Neuronal stem cell (in vitro differentiated cells): ENCODE data around the gene WDR72.

Experiments
- DNase-seq: peaks from one replicate; pipeline ENCODE4 v3.0.0-alpha.2; 2013; ENCODE audit warnings: low spot score
- H2AFZ ChIP-seq: one replicate; pipeline ENCODE4 v1.6.1; 2013; ENCODE audit warnings: mild to moderate bottlenecking, low read length, inconsistent platforms
- H2AK5ac ChIP-seq: 2 replicates; pipeline ENCODE4 v1.6.1; 2013; ENCODE audit warnings: low read depth, mild to moderate bottlenecking, inconsistent platforms, low read length, moderate library complexity, mixed read lengths
- H2BK120ac ChIP-seq: 2 replicates; pipeline ENCODE4 v1.6.1; 2013; ENCODE audit warnings: low read depth, mild to moderate bottlenecking, inconsistent platforms, low read length, moderate library complexity, mixed read lengths
- H2BK12ac ChIP-seq: one replicate; pipeline ENCODE4 v1.6.1; 2013; ENCODE audit warnings: low read length, inconsistent platforms
- H2BK15ac ChIP-seq: 2 replicates; pipeline ENCODE4 v1.6.1; 2013; ENCODE audit warnings: mild to moderate bottlenecking, low read length, inconsistent platforms, mixed read lengths
- H2BK5ac ChIP-seq: one replicate; pipeline ENCODE4 v1.6.1; 2013; ENCODE audit warnings: inconsistent platforms, mild to moderate bottlenecking, low read length, moderate library complexity
- H3K14ac ChIP-seq: one replicate; pipeline ENCODE4 v1.6.1; 2013; ENCODE audit warnings: low read length, inconsistent platforms
- H3K18ac ChIP-seq: 2 replicates; pipeline ENCODE4 v1.6.1; 2013; ENCODE audit warnings: low read length, inconsistent platforms
- H3K23ac ChIP-seq: 2 replicates; pipeline ENCODE4 v1.6.1; 2013; ENCODE audit warnings: low read depth, mild to moderate bottlenecking, mixed read lengths, low read length, inconsistent platforms; ENCODE audit not compliant: poor library complexity
- H3K27ac ChIP-seq: replicated peaks from 3 replicates; pipeline ENCODE4 v1.5.1; 2013; ENCODE audit warnings: low read length, inconsistent platforms
- H3K27me3 ChIP-seq, 3 experiments: 2 replicates each; pipeline ENCODE4 v1.6.1; 2013; ENCODE audit warnings: low read length in 3 of 3, mild to moderate bottlenecking in 2 of 3, inconsistent platforms in 1 of 3, low read depth in 1 of 3, mixed read lengths in 1 of 3, moderate library complexity in 1 of 3; ENCODE audit not compliant: control insufficient read depth in 3 of 3, insufficient read depth in 3 of 3
- H3K36me3 ChIP-seq, 2 donors: replicated peaks in 1 of 2; 2 replicates each; pipeline ENCODE4 v1.6.1; 2013; ENCODE audit warnings: low read length in 2 of 2; ENCODE audit not compliant: control insufficient read depth in 2 of 2, insufficient read depth in 2 of 2
- H3K4ac ChIP-seq: 2 replicates; pipeline ENCODE4 v1.6.1; 2013; ENCODE audit warnings: inconsistent platforms, mild to moderate bottlenecking, low read length, moderate library complexity
- H3K4me1 ChIP-seq, 2 donors: 1 replicate in 1 of 2; 2 replicates in 1 of 2; pipeline ENCODE4 v1.6.1; 2013; ENCODE audit warnings: low read length in 2 of 2, low read depth in 1 of 2; ENCODE audit not compliant: control insufficient read depth in 2 of 2, insufficient read depth in 1 of 2
- H3K4me2 ChIP-seq: one replicate; pipeline ENCODE4 v1.6.1; 2013; ENCODE audit warnings: mild to moderate bottlenecking, low read length, inconsistent platforms; ENCODE audit not compliant: insufficient read depth, poor library complexity, severe bottlenecking
- H3K4me3 ChIP-seq, 2 donors: 2 replicates each; pipeline ENCODE4 v1.5.1; 2013; ENCODE audit warnings: low read length in 2 of 2, mild to moderate bottlenecking in 2 of 2, inconsistent platforms in 1 of 2, moderate library complexity in 1 of 2
- H3K79me1 ChIP-seq: one replicate; pipeline ENCODE4 v1.6.1; 2013; ENCODE audit warnings: low read depth, mild to moderate bottlenecking, inconsistent platforms, low read length, moderate library complexity
- H3K9ac ChIP-seq: one replicate; pipeline ENCODE4 v1.6.1; 2013; ENCODE audit warnings: mild to moderate bottlenecking, low read depth, low read length, inconsistent platforms; ENCODE audit not compliant: poor library complexity
- H3K9me3 ChIP-seq, 2 donors: replicated peaks in 1 of 2; 2 replicates each; pipeline versions ENCODE3 to v1.6.1; 2013; ENCODE audit warnings: low read length in 2 of 2, mild to moderate bottlenecking in 2 of 2, inconsistent platforms in 1 of 2, low read depth in 1 of 2, mixed read lengths in 1 of 2, moderate library complexity in 1 of 2; ENCODE audit not compliant: control insufficient read depth in 2 of 2, insufficient read depth in 1 of 2
- H4K8ac ChIP-seq: one replicate; pipeline ENCODE4 v1.6.1; 2013; ENCODE audit warnings: low read depth, mild to moderate bottlenecking, inconsistent platforms, low read length, moderate library complexity
- H4K91ac ChIP-seq: one replicate; pipeline ENCODE4 v1.6.1; 2013; ENCODE audit warnings: low read length, low read depth, mild to moderate bottlenecking, inconsistent platforms; ENCODE audit not compliant: poor library complexity
- WGBS, 2 donors: extraction: QIAGEN DNeasy Blood & Tissue Kit; methylation state at CpG; one replicate each; pipeline ENCODE4 v1.1.7; 2013; ENCODE audit warnings: missing lambda C conversion rate in 2 of 2, mixed read lengths in 1 of 2; ENCODE audit not compliant: insufficient read length in 2 of 2, insufficient replicate concordance in 1 of 2; ENCODE audit errors: extremely low coverage in 2 of 2; 5-methylcytosine and 5-hydroxymethylcytosine counted together

WDR72 gene

GRCh38 chr15:53762916-53763315, 3.5 kb upstream of the WDR72 start:
- Histone ChIP-seq H2BK12ac (no peak overlapping the region), H3K9me3 (peaks cover 0 to 1% of the 10 kb centered on the region in 2 donors), H3K14ac (no peak overlapping the region), H3K79me1 (peaks cover 2% of the 10 kb centered on the region), H3K27me3 (peaks cover 0 to 29% (median 13%) of the 10 kb centered on the region in 3 experiments), H2BK15ac (no peak overlapping the region), H3K18ac (no peak overlapping the region), H2BK120ac (no peak overlapping the region), H2AK5ac (no peak overlapping the region), H3K23ac (no peak overlapping the region), H4K91ac (no peak overlapping the region), H3K4ac (no peak overlapping the region), H3K4me1 (no peaks in the 10 kb centered on the region), H3K27ac (no peak overlapping the region), H3K4me2 (no peak overlapping the region), H3K36me3 (no peaks in the 10 kb centered on the region), H2AFZ (no peak overlapping the region), H2BK5ac (no peak overlapping the region), H3K9ac (no peak overlapping the region), H4K8ac (no peak overlapping the region), H3K4me3 (no peak overlapping the region)
- no peak for DNase-seq
- WGBS, 2 donors, result no CpG with 5 or more reads among the region's 2 CpGs

GRCh38 chr15:53758412-53758811, 1.1 kb downstream of the WDR72 start:
- H3K9me3 ChIP-seq, result peaks cover 0 to 1% of the 10 kb centered on the region in 2 donors
- H4K91ac ChIP-seq, result no peak overlapping the region
- peaks cover 2% of the 10 kb centered on the region for H3K79me1 ChIP-seq
- no peak overlapping the region for H2BK120ac ChIP-seq
- H3K14ac ChIP-seq, result no peak overlapping the region
- no CpG with 5 or more reads among the region's 7 CpGs for whole genome bisulfite sequencing, 2 donors
- no peak overlapping the region for H3K18ac ChIP-seq
- no peak overlapping the region for H3K4me3 ChIP-seq
- no peak overlapping the region for H2BK5ac ChIP-seq
- H2BK15ac ChIP-seq, result no peak overlapping the region
- no peaks in the 10 kb centered on the region for H3K36me3 ChIP-seq
- no peak overlapping the region for H3K4me2 ChIP-seq
- H2AK5ac ChIP-seq, result no peak overlapping the region
- no peak for DNase-seq
- peaks cover 0 to 39% (median 14%) of the 10 kb centered on the region in 3 experiments for H3K27me3 ChIP-seq
- H3K23ac ChIP-seq, result no peak overlapping the region
- no peak overlapping the region for H2AFZ ChIP-seq
- H3K4me1 ChIP-seq, result no peaks in the 10 kb centered on the region
- no peak overlapping the region for H4K8ac ChIP-seq
- no peak overlapping the region for H3K4ac ChIP-seq
- no peak overlapping the region for H3K27ac ChIP-seq
- H3K9ac ChIP-seq, result no peak overlapping the region
- no peak overlapping the region for H2BK12ac ChIP-seq

- Histone ChIP-seq H3K18ac (no peak overlapping the region), H3K9ac (no peak overlapping the region), H3K14ac (no peak overlapping the region), H3K4me3 (no peak overlapping the region), H3K23ac (no peak overlapping the region), H2BK12ac (no peak overlapping the region), H2AFZ (no peak overlapping the region), H2AK5ac (no peak overlapping the region), H3K9me3 (peaks cover 0 to 1% of the 10 kb centered on the region in 2 donors), H3K27me3 (peaks cover 0 to 39% (median 14%) of the 10 kb centered on the region in 3 experiments), H3K79me1 (peaks cover 2% of the 10 kb centered on the region), H4K8ac (no peak overlapping the region), H3K27ac (no peak overlapping the region), H3K4ac (no peak overlapping the region), H3K36me3 (no peaks in the 10 kb centered on the region), H2BK5ac (no peak overlapping the region), H4K91ac (no peak overlapping the region), H3K4me1 (no peaks in the 10 kb centered on the region), H2BK120ac (no peak overlapping the region), H2BK15ac (no peak overlapping the region), H3K4me2 (no peak overlapping the region)
- WGBS, 2 donors, result no CpG with 5 or more reads among the region's 6 CpGs
- no peak for DNase-seq
Measured at GRCh38 chr15:53757906-53758305, 1.6 kb downstream of the WDR72 start.

GRCh38 chr15:53753813-53754212, 5.7 kb downstream of the WDR72 start:
- H3K9ac ChIP-seq, result no peak overlapping the region
- no peak overlapping the region for H3K27ac ChIP-seq
- no peak overlapping the region for H3K18ac ChIP-seq
- H4K8ac ChIP-seq, result no peak overlapping the region
- no peaks in the 10 kb centered on the region for H3K36me3 ChIP-seq
- H3K4me2 ChIP-seq, result no peak overlapping the region
- no peak overlapping the region for H3K14ac ChIP-seq
- H2AK5ac ChIP-seq, result no peak overlapping the region
- peaks cover 0 to 19% (median 6%) of the 10 kb centered on the region in 3 experiments for H3K27me3 ChIP-seq
- no peak overlapping the region for H2BK120ac ChIP-seq
- no peak overlapping the region for H2BK15ac ChIP-seq
- no CpG with 5 or more reads among the region's 1 CpG for WGBS, 2 donors
- no peaks in the 10 kb centered on the region for H3K9me3 ChIP-seq
- no peak for DNase-seq
- no peaks in the 10 kb centered on the region for H3K79me1 ChIP-seq
- H4K91ac ChIP-seq, result no peak overlapping the region
- no peak overlapping the region for H2BK5ac ChIP-seq
- H3K4ac ChIP-seq, result no peak overlapping the region
- H3K4me1 ChIP-seq, result no peaks in the 10 kb centered on the region
- H3K4me3 ChIP-seq, result no peak overlapping the region
- H3K23ac ChIP-seq, result no peak overlapping the region
- H2BK12ac ChIP-seq, result no peak overlapping the region
- H2AFZ ChIP-seq, result no peak overlapping the region
